Posterior vena cava (tissue), 2 donors: ENCODE measurements around the gene CDKL5. TPM values are rescaled to one million over a fixed set of nuclear protein-coding genes. Genes with fewer than 3 reads are reported as not detected.

Experiments used
- DNase-seq: peaks from one replicate; pipeline ENCODE4 v3.0.0-alpha.2; 2020; ENCODE audit warnings: low spot score
- intact Hi-C, 2 donors: fragments of 100-400 bp; cut with DNase I; formaldehyde crosslinking; loops; one replicate each; pipeline versions ENCODE4 v1.14.1 to v1.14.2; 2022 to 2023
- total RNA-seq, 2 donors: library from RNA; stranded (reverse); fragmentation: NEBNext Ultra II Directional; extraction: Animal tissue kit (Norgen Biotek cat#: 25700); gene quantifications; one replicate each; pipeline ENCODE4 v1.2.1, GENCODE V29; 2021
- donor health status: DM: yes; HTN: yes; CAD: no.
- donor health status: DM: yes; HTN: yes; CAD: no.

CDKL5 gene
- total RNA-seq, 2 donors from 2014 or later: 9.9 to 17.2 TPM

DNA sequence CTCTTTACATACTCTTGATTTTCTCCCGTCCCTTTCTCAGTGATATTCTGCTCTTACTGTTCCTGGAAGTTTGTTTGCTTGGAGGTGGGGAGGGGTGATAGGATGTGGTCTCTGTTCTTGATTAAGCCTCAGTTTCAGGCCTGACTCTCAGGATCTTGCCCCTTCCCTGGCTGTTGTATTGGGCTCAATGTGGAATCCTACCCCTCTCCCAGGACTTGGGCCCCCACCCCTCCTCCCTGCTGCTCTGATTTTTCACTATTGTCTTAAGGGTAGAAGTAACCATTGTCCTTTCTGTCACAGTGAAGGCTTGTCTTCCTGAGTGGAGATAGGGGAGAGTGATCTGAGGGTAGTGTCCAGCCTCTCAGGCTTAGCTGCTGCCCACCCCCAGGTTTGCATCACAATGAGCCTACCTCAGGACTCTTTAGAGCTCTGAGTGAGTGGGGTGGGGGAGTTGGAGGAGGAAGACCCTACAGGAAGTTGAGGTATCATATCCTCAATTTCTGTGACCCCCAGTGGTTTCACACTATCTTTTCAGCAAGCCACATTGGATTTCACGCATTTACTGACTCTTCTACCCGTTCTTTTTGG lies 16.5 kb downstream of the CDKL5 start:
- DNase-seq: no peak
- intact Hi-C loops: no loop called here

DNA sequence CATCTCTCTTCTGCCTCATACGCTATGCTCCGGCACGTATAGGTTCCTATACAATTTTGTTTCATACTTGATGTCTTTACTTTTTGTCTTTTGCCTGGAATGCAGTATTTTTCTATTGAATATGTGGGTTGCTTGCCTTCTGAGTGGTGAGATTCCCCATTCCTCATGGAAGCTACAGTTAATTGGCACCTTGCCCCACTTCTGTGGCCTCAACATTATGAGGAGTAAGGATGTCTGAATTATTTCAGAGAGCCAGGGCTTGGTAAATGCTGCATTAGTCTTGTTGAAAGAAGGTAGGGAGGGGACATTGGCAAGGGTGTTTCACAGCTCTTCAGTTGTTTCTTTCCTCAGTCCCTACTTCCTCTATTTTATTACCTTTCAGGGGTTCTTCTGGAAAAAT lies 23.0 kb downstream of the CDKL5 start:
- intact Hi-C loops: no loop called here
- no peak for DNase-seq

DNA sequence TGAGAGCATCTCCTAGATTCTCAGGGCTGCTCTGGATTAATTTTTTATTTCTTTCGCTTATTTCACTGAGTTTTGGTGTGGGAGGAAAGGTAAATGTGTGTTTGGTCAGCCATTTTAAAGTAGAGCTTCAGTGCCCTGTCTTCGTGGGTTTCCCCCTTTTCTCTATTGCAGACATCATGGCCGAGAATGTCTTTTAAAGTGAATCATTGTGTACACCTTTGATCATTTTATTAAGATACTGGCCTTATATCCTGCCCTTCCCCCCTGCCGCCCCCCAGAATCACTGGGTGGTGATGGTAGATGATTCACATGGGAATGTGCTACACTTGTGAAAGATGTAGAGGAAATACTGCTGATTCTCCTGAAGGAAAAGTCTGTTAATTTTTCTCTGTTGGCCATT lies 23.8 kb downstream of the CDKL5 start:
- DNase-seq: no peak

GRCh38 chrX:18455384-18455783 lies 30.0 kb downstream of the CDKL5 start:
- intact Hi-C loops: no loop called here
- DNase-seq: no peak

More for the DNA sequence above, 23.8 kb downstream of the CDKL5 start:
- intact Hi-C loops: no loop called here

GRCh38 chrX:18457000-18457399 lies 31.6 kb downstream of the CDKL5 start:
- no peak for DNase-seq
- intact Hi-C loops: no loop called here

DNA sequence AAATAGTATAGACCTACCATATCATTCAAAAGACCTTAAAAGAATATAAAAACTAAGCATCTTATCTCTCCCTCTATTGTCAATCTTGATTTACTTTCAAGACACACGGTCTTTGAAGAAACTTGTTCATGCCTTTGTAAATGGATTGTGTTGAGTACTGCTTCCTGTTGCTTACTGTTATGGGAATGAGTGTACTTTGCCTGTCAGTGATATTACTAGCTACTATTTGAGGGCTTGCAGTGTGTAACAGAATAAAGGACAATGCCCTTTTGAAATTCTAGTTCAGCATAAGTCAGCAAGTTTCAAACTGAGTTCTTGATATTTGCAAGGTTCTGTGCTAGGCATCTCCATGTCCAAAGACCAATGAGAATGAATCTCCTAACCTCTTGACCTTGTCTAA lies 36.0 kb downstream of the CDKL5 start:
- no peak for DNase-seq
- intact Hi-C loops: no loop called here

- no peak for DNase-seq
- intact Hi-C loops: no loop called here
Measured at GRCh38 chrX:18464499-18464898, 39.1 kb downstream of the CDKL5 start.

DNA sequence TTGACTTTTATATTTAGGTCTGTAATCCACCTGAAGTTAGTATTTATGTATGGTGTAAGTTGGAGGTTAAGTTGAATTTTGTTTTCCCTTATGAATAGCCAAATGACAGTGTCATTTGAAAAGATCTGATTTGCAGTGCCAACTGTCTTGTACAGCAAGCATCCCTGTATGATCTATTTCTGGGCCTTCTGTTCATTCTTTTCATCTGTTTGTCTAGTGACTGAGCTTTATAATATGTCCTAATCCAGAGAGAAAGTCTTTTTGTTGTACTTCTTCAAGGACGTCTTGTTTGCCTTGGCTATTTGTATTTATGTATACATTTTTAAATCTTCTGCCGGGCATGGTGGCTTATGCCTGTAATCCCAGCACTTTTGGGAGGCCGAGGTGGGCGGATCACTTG lies 39.6 kb downstream of the CDKL5 start:
- DNase-seq: no peak
- intact Hi-C loops: no loop called here

DNA sequence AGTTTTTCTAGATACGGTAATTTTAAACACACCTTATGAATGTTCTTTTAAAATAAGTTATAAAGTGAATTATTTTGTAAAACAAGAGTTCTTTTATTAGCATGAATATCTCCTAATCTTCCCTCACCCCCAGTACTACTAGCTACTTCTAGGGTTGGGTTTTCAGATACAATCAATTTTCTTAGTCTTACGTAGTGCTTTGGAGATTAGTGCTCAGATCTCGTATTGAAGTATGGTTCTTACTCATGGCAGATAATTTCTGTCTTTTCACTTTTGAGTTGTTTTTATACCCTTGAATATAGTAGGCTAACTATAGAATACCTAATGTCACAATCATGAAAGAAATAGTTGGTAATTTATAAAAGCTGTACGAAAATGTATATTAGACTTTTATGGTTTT lies 43.2 kb downstream of the CDKL5 start:
- no peak for DNase-seq
- intact Hi-C loops: no loop called here

DNA sequence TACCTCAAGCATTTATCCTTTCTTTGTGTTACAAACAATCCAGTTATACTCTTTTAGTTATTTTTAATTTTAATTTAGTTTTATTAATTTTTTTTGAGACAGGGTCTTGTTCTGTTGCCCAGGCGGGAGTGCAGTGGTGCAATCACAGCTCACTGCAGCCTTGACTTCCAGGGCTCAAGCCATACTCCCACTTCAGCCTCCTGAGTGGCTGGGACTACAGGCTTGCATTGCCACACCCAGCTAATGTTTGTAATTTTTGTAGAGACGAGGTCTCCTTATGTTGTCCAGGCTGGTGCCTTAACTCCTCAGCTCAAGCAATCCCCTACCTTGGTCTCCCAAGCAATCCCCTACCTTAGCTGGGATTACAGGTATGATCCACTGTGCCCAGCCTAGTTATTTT lies 45.9 kb downstream of the CDKL5 start:
- no peak for DNase-seq
- intact Hi-C loops: no loop called here

- intact Hi-C loops: no loop called here
- no peak for DNase-seq
Measured at GRCh38 chrX:18490806-18491555, 65.6 kb downstream of the CDKL5 start.

GRCh38 chrX:18491587-18492340 lies 66.4 kb downstream of the CDKL5 start:
- intact Hi-C loops: no loop called here
- no peak for DNase-seq

- intact Hi-C loops: no loop called here
- DNase-seq: no peak
Measured at GRCh38 chrX:18534949-18535348, 109.5 kb downstream of the CDKL5 start.

DNA sequence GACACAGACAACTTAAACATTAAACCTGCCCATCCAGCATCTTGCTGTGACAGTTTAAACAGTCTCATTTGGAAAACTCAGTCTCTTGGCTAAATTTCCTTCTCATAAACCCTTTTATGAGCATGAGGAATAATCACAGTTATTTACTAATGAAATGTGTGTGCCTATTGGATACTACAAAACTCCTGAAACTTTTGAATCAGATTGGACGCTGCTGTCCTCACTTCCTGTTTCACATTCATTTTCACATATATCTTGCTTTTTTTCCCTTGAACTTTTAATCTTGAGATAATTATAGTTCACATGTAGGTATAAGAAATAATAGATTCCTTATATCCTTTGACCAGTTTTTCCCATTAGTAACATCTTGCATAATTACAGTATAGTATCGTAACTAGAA lies 111.7 kb downstream of the CDKL5 start:
- intact Hi-C loops: no loop called here
- no peak for DNase-seq

GRCh38 chrX:18537524-18537923 lies 112.1 kb downstream of the CDKL5 start:
- DNase-seq: no peak
- intact Hi-C loops: no loop called here

DNA sequence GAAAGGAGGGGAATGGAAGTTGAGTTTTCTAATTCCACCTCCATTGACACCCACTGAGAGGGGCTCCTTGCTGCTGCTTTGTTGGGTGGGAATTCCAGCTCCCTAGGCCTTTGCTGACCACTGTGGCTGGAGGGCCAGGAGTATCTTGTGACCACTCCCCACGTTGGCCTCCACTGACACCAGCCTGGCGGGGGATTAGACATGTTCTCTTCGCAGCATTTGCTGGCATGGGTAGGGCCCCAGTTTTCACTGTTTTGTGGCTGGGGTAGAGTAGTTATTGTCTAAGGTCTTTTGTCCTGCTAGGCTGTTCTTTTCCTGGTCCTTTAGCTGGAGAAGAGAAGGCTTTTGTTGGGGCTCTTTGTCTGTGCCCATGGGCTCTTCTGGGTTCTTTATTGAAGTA lies 116.7 kb downstream of the CDKL5 start:
- no peak for DNase-seq
- intact Hi-C loops: no loop called here

DNA sequence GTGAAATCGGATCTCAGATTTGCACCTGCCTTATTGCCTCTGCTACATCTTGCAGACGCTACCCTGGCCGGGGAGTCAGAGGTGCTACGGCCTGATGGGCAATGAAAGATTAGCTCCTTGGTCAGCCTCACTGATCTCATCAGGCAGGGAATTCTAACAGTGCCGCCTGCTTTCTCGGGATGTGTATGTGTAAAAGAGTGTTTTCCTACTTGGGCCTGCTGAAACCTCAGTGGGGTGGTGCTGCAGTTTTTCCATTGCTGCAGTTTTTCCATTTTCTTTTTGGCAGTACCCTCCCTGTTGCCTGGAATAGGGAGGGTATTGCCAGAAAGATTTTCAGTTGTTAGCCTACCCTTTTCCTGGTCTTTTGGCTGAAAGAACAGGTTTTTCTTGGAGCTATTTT lies 117.5 kb downstream of the CDKL5 start:
- DNase-seq: peak; percentile 64
- intact Hi-C loops: no loop called here

GRCh38 chrX:18543738-18544137 lies 118.3 kb downstream of the CDKL5 start:
- intact Hi-C loops: no loop called here
- DNase-seq: no peak

DNA sequence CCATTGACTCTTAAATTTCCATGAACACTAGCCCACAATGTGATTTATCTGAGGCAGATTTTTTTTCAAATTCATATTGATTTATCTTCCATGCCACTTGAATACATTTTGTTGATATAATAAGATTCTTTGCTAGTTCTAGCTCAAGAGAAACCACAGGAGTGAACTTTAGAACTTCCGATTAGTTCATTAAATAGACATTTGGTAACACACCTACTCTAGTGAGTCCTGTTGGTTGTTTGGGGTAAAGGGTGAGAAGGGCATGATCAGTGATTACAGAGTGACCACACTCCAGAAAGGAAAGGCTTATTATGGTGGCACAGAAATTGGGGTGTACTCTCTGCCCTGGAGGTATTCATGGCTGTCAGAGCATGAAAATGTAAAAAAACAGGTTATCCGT lies 120.4 kb downstream of the CDKL5 start:
- intact Hi-C loops: no loop called here
- DNase-seq: no peak

DNA sequence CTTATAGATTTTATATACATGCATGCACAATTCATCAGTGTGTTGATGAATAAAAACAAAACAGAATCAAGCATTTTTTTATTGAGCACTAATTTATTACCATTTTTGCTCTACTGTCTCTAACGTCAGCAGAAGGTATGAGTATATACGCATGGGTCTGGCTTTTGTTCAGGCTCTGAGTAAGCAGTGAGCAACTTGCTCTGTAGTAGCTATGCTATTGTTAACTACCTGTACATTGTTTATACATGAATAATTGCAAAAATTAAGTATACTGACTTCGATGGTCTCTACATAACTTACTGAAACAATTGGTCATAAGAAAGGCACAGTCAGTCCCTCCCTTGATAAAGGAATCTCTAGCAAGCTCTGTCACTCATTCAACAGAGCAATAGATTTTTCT lies 123.6 kb downstream of the CDKL5 start:
- intact Hi-C loops: no loop called here
- DNase-seq: no peak

DNA sequence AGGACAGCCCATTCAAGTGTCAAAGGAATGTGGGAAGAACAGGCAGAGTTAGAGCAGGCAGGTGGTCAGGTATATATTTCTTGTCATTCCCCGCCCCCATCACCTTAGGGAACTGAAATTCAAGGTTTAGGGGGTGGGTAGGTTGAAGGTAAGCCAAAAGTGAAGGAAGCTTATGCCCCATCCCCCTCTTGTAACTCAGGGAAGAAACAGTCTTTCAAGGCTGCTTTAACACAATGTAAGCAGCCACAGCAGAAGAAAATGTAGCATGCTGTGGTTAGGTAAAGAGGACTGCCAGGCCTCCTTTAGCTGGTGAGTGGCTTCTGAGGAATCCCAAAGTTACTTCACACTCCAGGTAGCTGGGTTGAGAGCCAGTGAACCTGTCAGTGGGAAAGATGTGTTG lies 124.2 kb downstream of the CDKL5 start:
- intact Hi-C loops: loop anchor here in 1 of 2 donors (5.0 kb wide), 1 partner anchor 1813 kb away; no protein-coding TSS in a partner anchor
- DNase-seq: no peak
